ENCODE data around the gene PREB.

The PREB gene

GRCh38 chr2:27085673-27086089 lies 48.8 kb downstream of the PREB start:
- no peak for TF ChIP-seq FOXM1 (IDR thresholded peaks at IDR 0.05; ENCODE audit: borderline replicate concordance, low read depth)
- TF ChIP-seq MAX (IDR thresholded peaks at IDR 0.05): peak; percentile 80
- TF ChIP-seq NFIC (IDR thresholded peaks at IDR 0.05): no peak
- no peak for TF ChIP-seq TEAD4 (IDR thresholded peaks at IDR 0.05)
- TF ChIP-seq EP300 (IDR thresholded peaks at IDR 0.05; ENCODE audit: borderline replicate concordance): no peak
- peak; percentile 65 for TF ChIP-seq RAD21 (IDR thresholded peaks at IDR 0.05; ENCODE audit: low read depth)
- no peak; the same call in 1 of the 2 replicates for TF ChIP-seq YY1 (IDR thresholded peaks at IDR 0.05; ENCODE audit: low read depth)
- no peak for TF ChIP-seq TCF12 (IDR thresholded peaks at IDR 0.05; ENCODE audit: low read depth)
- TF ChIP-seq, protein P1, sequence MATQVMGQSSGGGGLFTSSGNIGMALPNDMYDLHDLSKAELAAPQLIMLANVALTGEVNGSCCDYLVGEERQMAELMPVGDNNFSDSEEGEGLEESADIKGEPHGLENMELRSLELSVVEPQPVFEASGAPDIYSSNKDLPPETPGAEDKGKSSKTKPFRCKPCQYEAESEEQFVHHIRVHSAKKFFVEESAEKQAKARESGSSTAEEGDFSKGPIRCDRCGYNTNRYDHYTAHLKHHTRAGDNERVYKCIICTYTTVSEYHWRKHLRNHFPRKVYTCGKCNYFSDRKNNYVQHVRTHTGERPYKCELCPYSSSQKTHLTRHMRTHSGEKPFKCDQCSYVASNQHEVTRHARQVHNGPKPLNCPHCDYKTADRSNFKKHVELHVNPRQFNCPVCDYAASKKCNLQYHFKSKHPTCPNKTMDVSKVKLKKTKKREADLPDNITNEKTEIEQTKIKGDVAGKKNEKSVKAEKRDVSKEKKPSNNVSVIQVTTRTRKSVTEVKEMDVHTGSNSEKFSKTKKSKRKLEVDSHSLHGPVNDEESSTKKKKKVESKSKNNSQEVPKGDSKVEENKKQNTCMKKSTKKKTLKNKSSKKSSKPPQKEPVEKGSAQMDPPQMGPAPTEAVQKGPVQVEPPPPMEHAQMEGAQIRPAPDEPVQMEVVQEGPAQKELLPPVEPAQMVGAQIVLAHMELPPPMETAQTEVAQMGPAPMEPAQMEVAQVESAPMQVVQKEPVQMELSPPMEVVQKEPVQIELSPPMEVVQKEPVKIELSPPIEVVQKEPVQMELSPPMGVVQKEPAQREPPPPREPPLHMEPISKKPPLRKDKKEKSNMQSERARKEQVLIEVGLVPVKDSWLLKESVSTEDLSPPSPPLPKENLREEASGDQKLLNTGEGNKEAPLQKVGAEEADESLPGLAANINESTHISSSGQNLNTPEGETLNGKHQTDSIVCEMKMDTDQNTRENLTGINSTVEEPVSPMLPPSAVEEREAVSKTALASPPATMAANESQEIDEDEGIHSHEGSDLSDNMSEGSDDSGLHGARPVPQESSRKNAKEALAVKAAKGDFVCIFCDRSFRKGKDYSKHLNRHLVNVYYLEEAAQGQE (IDR thresholded peaks at IDR 0.05; ENCODE audit: low read depth): no peak
- no peak for TF ChIP-seq CEBPB (IDR thresholded peaks at IDR 0.05)
- no peak for TF ChIP-seq ZBTB7A (IDR thresholded peaks at IDR 0.05; ENCODE audit: low read depth)
- TF ChIP-seq USF1 (IDR thresholded peaks at IDR 0.05): no peak
- TF ChIP-seq CREB1 (IDR thresholded peaks at IDR 0.05; ENCODE audit: low read depth): no peak

DNA sequence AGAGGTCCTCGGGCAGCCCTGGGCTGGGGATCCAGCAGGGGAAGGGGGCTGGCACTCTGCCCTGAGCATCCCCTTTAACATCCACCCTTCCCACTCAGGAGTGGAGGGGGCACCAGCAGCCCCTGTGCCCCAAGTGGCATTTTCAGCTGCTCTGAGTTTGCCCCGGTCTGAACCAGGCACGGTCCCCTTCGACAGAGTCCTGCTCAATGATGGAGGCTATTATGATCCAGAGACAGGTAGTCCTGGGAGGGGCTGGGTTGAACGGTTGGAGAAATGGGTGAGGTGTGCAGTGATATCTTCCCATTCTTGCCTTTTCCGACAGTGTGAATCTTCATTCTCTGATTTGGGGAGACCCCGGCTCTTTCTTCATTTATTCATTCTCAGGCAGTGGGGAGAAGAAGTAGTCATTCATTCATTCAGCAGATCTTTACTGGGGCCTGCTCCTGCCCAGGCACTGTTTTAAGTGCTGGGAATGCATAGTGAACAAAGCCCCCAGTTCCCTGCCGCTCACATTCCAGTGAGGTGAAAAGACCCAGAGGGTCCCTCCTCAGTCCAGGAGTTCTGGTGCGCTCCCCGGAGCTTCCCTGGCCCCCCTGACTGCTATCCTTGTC lies 49.3 kb downstream of the PREB start:
- TF ChIP-seq TCF12 (IDR thresholded peaks at IDR 0.05; ENCODE audit: low read depth): no peak
- no peak for TF ChIP-seq TEAD4 (IDR thresholded peaks at IDR 0.05)
- no peak for TF ChIP-seq YY1 (IDR thresholded peaks at IDR 0.05; ENCODE audit: low read depth)
- no peak for TF ChIP-seq MAX (IDR thresholded peaks at IDR 0.05)
- TF ChIP-seq FOXM1 (IDR thresholded peaks at IDR 0.05; ENCODE audit: borderline replicate concordance, low read depth): no peak
- no peak for TF ChIP-seq TAF1 (IDR thresholded peaks at IDR 0.05; ENCODE audit: low read depth)
- TF ChIP-seq NFIC (IDR thresholded peaks at IDR 0.05): no peak
- TF ChIP-seq, protein P1 (IDR thresholded peaks at IDR 0.05; ENCODE audit: low read depth): no peak
- no peak for TF ChIP-seq RAD21 (IDR thresholded peaks at IDR 0.05; ENCODE audit: low read depth)
- no peak for TF ChIP-seq CREB1 (IDR thresholded peaks at IDR 0.05; ENCODE audit: low read depth)
- TF ChIP-seq USF1 (IDR thresholded peaks at IDR 0.05): no peak
- TF ChIP-seq ZBTB7A (IDR thresholded peaks at IDR 0.05; ENCODE audit: low read depth): no peak
- no peak for TF ChIP-seq EGR1 (IDR thresholded peaks at IDR 0.05)
- TF ChIP-seq EP300 (IDR thresholded peaks at IDR 0.05; ENCODE audit: borderline replicate concordance): no peak

- no peak for TF ChIP-seq TEAD4 (IDR thresholded peaks at IDR 0.05)
- no peak for TF ChIP-seq CEBPB (IDR thresholded peaks at IDR 0.05)
- no peak for TF ChIP-seq MAX (IDR thresholded peaks at IDR 0.05)
- TF ChIP-seq ZBTB7A (IDR thresholded peaks at IDR 0.05; ENCODE audit: low read depth): no peak
- TF ChIP-seq EP300 (IDR thresholded peaks at IDR 0.05; ENCODE audit: borderline replicate concordance): no peak
- no peak for TF ChIP-seq USF1 (IDR thresholded peaks at IDR 0.05)
- no peak for TF ChIP-seq RAD21 (IDR thresholded peaks at IDR 0.05; ENCODE audit: low read depth)
- TF ChIP-seq FOXM1 (IDR thresholded peaks at IDR 0.05; ENCODE audit: borderline replicate concordance, low read depth): no peak
- TF ChIP-seq YY1 (IDR thresholded peaks at IDR 0.05; ENCODE audit: low read depth): no peak
- no peak for TF ChIP-seq CREB1 (IDR thresholded peaks at IDR 0.05; ENCODE audit: low read depth)
Measured at GRCh38 chr2:27084297-27085061, 50.0 kb downstream of the PREB start.

GRCh38 chr2:27083410-27084296 lies 50.8 kb downstream of the PREB start:
- no peak for TF ChIP-seq EGR1 (IDR thresholded peaks at IDR 0.05)
- no peak for TF ChIP-seq CREB1 (IDR thresholded peaks at IDR 0.05; ENCODE audit: low read depth)
- no peak for TF ChIP-seq CEBPB (IDR thresholded peaks at IDR 0.05)
- no peak for TF ChIP-seq RAD21 (IDR thresholded peaks at IDR 0.05; ENCODE audit: low read depth)
- no peak for TF ChIP-seq FOXM1 (IDR thresholded peaks at IDR 0.05; ENCODE audit: borderline replicate concordance, low read depth)
- no peak for TF ChIP-seq TCF12 (IDR thresholded peaks at IDR 0.05; ENCODE audit: low read depth)
- TF ChIP-seq YY1 (IDR thresholded peaks at IDR 0.05; ENCODE audit: low read depth): no peak
- TF ChIP-seq TEAD4 (IDR thresholded peaks at IDR 0.05): no peak
- no peak for TF ChIP-seq MAX (IDR thresholded peaks at IDR 0.05)
- TF ChIP-seq ZBTB7A (IDR thresholded peaks at IDR 0.05; ENCODE audit: low read depth): no peak
- TF ChIP-seq, protein P1 (IDR thresholded peaks at IDR 0.05; ENCODE audit: low read depth): no peak
- TF ChIP-seq NFIC (IDR thresholded peaks at IDR 0.05): no peak
- TF ChIP-seq USF1 (IDR thresholded peaks at IDR 0.05): no peak
- TF ChIP-seq TAF1 (IDR thresholded peaks at IDR 0.05; ENCODE audit: low read depth): no peak

Data from Ishikawa (cell line).